A673 (cell line): Measurements from ENCODE around the gene CCND2.

Experiments
- CTCF ChIP-seq: fragments of 300-800, 200-600 bp; sonication (generic); conservative IDR thresholded peaks from 2 replicates; pipeline ENCODE4 v1.5.1; 2017; ENCODE audit warnings: low read depth, mild to moderate bottlenecking, antibody characterized with exemption, low read length, moderate library complexity, mixed read lengths
- EZH2 ChIP-seq: fragments of 200-600 bp; sonication (generic); IDR thresholded peaks from 2 replicates; pipeline ENCODE4 v1.6.1; 2017; ENCODE audit warnings: borderline replicate concordance, low read depth, mild to moderate bottlenecking, mixed read lengths, antibody characterized with exemption, low read length; ENCODE audit not compliant: poor library complexity, severe bottlenecking

- TF ChIP-seq CTCF (no peak), EZH2 (peak; percentile 68)
Measured at GRCh38 chr12:4273652-4274395, at the start of gene CCND2.
